ENCODE measurements around the gene LPCAT1.
"Not testable (repeated sequence)": the region's sequence is repeated elsewhere in the genome, so short reads cannot be mapped to it uniquely, and the experiment has no call there.

The LPCAT1 gene

GRCh38 chr5:1480217-1480616, 43.5 kb downstream of the LPCAT1 start:
- no peak for DNase-seq (ENCODE audit: low spot score)

GRCh38 chr5:1479581-1480188, 44.1 kb downstream of the LPCAT1 start:
- DNase-seq (ENCODE audit: low spot score), result peak; percentile 73

DNA sequence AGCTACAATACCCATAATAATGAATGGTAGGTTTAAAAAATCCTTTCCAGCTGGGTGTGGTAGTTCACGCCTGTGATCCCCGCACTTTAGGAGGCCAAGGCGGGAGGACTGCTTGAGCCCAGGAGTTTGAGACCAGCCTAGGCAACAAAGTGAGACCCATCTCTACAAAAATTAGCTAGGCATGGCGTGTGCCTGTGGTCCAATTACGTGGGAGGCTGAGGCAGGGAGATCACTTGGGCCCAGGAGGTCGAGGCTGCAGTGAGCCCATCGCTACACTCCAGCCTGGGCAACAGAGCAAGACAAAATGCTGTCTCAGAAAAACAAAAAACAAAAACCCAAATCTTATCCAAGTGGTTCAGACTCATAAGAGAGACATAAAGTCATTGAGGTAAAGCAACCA, 44.7 kb downstream of the LPCAT1 start:
- DNase-seq (ENCODE audit: low spot score), result no peak

DNA sequence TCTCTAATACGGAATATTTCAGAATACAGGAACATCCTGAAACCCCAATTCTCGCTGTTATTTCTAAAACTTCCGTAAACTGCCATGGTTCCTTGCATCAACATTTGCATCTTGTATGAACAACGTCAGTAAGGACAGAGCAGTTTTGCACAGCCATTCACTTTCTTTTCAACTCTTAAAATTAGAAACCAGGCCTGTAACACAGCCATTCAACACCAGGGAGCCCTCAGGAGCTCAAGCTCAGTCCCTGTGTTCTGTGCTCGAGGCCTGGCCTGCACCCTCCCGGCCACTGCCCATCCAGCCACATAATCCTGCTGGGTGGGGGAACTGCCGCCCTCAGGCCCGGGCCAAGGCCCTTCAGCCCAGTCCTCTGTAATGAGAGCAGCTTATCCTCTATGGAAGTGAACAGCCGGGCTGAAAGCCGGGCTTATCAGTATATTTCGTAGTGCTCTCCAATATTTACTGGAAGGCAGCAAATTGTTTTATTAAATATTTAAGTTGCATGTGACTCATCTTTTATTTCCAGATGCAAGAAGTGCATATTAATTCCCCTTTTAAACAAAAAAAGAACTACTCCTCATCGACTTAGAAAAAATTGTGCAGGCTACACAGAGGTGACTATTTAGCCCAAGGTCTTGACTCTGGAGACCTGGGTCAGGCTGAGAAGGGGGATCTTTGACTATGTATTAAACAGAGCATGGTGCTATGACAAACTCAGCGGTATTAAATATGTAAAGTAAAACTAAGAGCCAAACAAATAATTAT, 45.3 kb downstream of the LPCAT1 start:
- DNase-seq (ENCODE audit: low spot score), result no peak

GRCh38 chr5:1477341-1477740, 46.4 kb downstream of the LPCAT1 start:
- DNase-seq (ENCODE audit: low spot score), result no peak

DNA sequence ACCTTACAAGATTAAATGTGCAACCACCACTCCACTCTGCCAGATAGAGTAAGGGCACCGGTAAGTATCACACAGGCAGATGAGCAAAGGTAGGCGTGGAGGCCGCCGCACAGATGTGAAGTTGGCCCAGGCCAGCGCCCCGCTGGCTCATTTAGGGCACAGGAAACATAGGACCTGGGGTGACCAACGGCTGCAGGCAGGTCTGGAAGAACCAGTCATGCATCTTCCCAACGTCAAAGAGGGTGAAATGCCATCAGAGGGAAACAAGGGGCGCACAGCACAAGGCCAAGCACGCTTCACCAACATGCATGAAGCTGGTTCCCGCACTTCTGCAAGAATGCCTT, 46.8 kb downstream of the LPCAT1 start:
- no peak for DNase-seq (ENCODE audit: low spot score)

- DNase-seq (ENCODE audit: low spot score), result no peak
These were observed 47.4 kb downstream of the LPCAT1 start for GRCh38 chr5:1476181-1476966.

DNA sequence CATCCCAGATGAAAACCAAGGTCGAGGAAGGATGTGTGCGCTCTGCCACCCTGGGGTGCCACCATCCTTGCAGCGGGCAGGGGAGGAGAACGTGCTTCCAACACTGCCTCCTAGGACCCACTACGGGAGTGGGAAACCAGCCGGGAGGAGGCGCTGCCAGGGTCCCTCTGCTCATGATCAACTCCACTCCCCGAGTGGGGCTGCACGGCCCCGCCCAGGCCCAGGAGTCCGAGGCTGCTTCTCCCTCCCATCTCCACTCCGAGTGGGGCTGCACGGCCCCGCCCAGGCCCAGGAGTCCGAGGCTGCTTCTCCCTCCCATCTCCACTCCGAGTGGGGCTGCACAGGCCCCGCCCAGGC, 48.2 kb downstream of the LPCAT1 start:
- DNase-seq (ENCODE audit: low spot score), result not testable (repeated sequence)

DNA sequence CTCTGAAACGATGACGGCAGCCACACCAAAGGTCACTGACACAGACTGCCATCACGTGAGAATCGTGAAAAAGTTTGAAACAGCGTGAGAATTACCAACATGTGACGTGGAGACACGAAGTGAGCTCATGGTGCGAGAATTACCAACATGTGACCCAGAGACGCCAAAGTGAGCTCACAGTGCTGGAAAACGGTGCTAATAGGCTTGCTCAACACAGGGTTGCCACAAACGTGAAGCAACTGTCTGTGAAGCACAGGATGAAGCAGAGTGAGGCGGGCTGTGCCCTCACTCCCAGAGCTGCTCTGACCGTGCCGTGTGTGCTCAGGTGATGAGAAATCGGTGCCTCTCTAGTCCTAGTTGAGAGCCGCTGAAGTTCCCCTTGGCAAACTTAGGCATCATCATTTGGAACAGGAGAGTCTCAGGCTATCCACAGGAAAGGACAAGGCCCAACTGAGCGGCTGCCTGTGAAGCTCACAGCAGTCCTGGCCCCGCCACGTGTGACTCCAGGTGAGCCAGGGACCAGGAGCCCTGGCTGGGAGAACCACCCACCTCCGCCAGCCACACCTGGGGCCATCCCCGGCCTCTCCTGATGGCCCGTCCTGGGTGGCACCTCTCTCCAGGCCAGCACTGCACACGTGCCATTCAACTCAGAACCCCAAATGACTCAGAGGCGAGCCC, 48.8 kb downstream of the LPCAT1 start:
- DNase-seq (ENCODE audit: low spot score), result no peak

DNA sequence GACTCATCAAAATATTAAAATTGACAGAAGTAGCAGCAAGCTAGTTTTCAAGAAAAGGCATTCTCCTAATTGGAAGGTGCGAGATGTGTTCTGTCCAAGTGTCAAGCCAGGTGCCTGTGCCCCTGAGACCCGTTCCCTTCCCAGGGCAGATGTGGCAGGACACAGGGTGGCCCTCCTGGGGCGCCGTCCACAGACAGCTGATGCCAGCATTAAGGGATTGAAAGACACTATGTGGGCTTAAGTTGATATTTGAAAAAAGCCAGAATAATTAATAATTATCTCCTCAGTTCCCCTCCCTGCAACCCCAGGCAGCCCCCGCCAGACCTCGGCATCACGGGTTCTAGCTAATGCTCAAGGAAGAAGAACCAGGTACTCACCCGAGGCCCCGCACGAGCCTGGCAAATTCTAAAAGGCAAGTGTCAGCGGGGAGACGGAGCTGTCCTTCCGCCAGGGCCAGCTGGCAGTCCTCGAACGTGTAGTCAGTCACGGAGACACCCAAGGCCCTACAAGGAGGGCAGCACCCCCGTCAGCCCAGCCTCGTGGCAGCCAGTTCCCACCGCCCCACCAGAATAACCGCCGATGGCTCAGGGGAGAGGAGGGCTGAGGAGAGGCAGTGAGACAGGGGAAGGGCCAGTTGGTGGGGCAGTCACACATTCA, 49.4 kb downstream of the LPCAT1 start:
- no peak for DNase-seq (ENCODE audit: low spot score)

- no peak for DNase-seq (ENCODE audit: low spot score)
These were observed 50.0 kb downstream of the LPCAT1 start for GRCh38 chr5:1473746-1474145.

DNA sequence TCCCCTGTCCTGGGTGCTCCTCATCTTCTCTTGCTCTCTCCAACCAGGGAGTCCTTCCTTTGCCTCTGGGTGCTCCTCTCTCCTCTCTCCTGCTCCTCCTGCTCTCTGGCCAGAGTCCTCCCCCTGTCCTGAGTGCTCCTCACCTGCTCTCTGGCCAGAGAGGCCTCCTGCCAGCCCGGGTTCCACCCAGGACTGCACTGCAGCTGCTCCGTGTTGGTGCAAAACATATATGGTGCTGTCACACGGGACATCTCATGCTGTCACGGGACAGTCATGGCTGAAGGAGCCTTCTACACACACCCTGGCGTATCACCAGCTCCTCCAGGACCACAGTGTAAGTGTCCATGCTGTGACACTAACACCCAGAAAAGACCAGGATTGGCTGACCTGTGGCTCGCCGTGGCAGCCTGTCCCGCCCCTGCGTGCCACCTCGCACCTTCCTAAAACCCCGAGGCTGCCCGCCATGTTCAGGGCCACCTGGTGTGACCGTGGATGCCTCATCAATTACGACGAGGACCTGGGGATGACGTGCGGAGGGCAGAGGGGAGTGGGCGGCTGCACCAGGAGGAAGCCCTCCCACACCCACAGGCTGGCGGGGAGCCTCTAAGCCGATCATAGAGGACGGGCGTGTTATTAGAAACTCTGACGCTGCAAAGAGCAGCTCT, 50.7 kb downstream of the LPCAT1 start:
- no peak for DNase-seq (ENCODE audit: low spot score)

- DNase-seq (ENCODE audit: low spot score), result no peak
These were observed 51.5 kb downstream of the LPCAT1 start for GRCh38 chr5:1471997-1472963.

GRCh38 chr5:1471240-1471853, 52.4 kb downstream of the LPCAT1 start:
- no peak for DNase-seq (ENCODE audit: low spot score)

- no peak for DNase-seq (ENCODE audit: low spot score)
These were observed 53.0 kb downstream of the LPCAT1 start for GRCh38 chr5:1470762-1471211.

- DNase-seq (ENCODE audit: low spot score), result no peak
These were observed 54.9 kb downstream of the LPCAT1 start for GRCh38 chr5:1468629-1469527.

DNA sequence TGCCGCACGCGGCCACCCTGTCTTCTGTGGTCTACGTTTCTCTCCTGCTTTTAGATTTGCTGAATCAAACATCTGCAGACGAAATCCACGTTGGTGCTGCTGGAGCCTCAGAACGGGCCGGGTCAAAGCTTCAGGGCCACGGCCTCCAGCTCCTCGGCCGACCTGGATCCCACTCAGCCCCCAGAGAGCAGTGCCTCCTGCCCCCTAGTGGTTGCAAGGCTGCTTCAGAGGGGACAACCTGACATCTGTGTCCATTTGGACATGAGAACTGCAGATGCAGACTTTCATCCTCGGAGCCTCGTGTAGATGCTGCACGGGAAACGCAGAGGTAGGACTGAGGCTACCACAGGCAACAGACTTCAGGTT, 55.5 kb downstream of the LPCAT1 start:
- DNase-seq (ENCODE audit: low spot score), result peak; percentile 73

DNA sequence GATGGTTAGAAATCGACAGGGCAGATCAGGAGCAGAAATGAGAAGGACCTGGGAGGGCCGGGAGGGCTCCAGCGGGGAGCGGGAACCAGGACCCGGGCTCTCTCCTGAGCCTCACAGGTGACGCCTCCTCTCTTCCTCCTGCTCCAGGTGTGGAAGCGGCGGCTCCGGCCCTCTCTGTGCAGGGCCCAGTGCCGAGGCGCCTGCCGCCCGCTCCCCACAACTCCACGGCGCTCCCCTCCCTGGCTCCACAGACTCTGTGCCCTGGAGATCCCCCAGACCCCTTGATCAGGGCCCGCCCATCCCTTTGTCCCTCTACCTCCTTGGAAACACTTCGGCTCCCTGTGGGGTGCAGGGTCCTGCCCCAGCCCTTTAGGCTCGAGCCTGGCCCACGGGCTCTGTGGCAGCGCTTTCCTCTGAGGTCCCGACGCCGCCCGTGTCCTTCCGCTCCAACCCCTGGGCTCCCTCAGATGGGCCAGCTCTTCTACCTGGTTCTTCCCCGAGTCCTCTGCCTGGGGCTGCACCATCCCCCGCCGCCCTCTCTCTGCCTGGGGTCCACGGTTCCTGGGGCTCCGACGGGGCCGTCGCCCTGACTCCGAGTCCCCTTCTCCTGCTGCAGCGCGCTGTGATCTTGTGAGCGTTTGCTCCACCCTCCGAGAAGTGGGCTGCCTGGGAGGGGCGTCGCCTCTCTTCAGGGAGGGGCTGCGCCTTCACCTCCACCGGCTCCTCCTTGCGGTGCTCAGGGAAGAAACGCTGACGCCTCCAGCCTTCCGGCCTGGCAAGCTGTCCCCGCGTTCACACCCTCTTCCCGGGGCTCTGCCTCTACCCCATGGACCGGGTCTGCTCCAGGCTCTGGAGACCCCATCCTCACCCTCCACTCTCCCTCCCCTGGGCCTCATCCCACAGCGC, 56.2 kb downstream of the LPCAT1 start:
- DNase-seq (ENCODE audit: low spot score), result no peak
